Adrenal gland (tissue), 5 donors: Measurements from ENCODE around the gene EFCAB8.

Source experiments
- CTCF ChIP-seq, 6 experiments: fragments of 450-650 bp in 4 of 6; fragments of 200-600 bp in 2 of 6; sonication (generic) in 1 of 6; IDR thresholded peaks; 1 replicate in 5 of 6; 2 replicates in 1 of 6; pipeline versions ENCODE4 v1.5.1 to v1.8.0; 2016 to 2021; ENCODE audit warnings: antibody characterized with exemption in 6 of 6, mild to moderate bottlenecking in 2 of 6, moderate library complexity in 1 of 6
- POLR2A ChIP-seq, 2 donors: fragments of 450-650 bp; IDR thresholded peaks; one replicate each; pipeline ENCODE4 v1.6.1; 2017; ENCODE audit warnings: antibody characterized with exemption in 2 of 2, mild to moderate bottlenecking in 2 of 2, moderate library complexity in 1 of 2
- donor health status: DM: no; HTN: no; CAD: no.

GRCh38 chr20:32967961-32968457 lies 109.3 kb downstream of the EFCAB8 start:
- TF ChIP-seq CTCF (IDR thresholded peaks at IDR 0.05) (no peak), POLR2A (IDR thresholded peaks at IDR 0.05) (no peak)
